K562 (cell line): ENCODE measurements around the gene NEK1.

Experiments used
- CTCF ChIP-seq, 3 experiments: IDR thresholded peaks in 2 of 3; conservative IDR thresholded peaks in 1 of 3; 2 replicates each; pipeline ENCODE4 v1.5.1; 2011 to 2012; ENCODE audit warnings: low read length in 3 of 3, mild to moderate bottlenecking in 3 of 3, control low read depth in 2 of 3, improper control_type of control experiment in 1 of 3, inconsistent platforms in 1 of 3, low read depth in 1 of 3, mixed read lengths in 1 of 3, moderate library complexity in 1 of 3; ENCODE audit not compliant: insufficient read depth in 2 of 3
- ELK1 ChIP-seq: sonication (generic); formaldehyde crosslinking; IDR thresholded peaks from 2 replicates; pipeline ENCODE4 v1.8.1; 2022; ENCODE audit warnings: missing genetic modification reagents
- EZH2 ChIP-seq: IDR thresholded peaks from 2 replicates; pipeline ENCODE4 v1.6.1; 2012; ENCODE audit warnings: low read depth, mild to moderate bottlenecking, inconsistent platforms, low read length, borderline replicate concordance
- FOXP4 ChIP-seq: sonication (generic); formaldehyde crosslinking; IDR thresholded peaks from 2 replicates; pipeline ENCODE4 v1.8.0; 2022; ENCODE audit warnings: mild to moderate bottlenecking, missing genetic modification reagents, borderline replicate concordance
- GATA2 ChIP-seq: sonication (generic); formaldehyde crosslinking; IDR thresholded peaks from 2 replicates; pipeline ENCODE4 v1.4.0; 2020; ENCODE audit warnings: mild to moderate bottlenecking, missing genetic modification reagents
- LCOR ChIP-seq: sonication (generic); formaldehyde crosslinking; IDR thresholded peaks from 2 replicates; pipeline ENCODE4 v1.8.0; 2022; ENCODE audit warnings: mild to moderate bottlenecking, missing genetic modification reagents
- POLR2AphosphoS5 ChIP-seq: IDR thresholded peaks from 2 replicates; pipeline ENCODE4 v1.6.1; 2011; ENCODE audit warnings: mild to moderate bottlenecking, low read depth, low read length, moderate library complexity; ENCODE audit not compliant: control insufficient read depth, insufficient read depth
- STAT6 ChIP-seq: sonication (generic); formaldehyde crosslinking; IDR thresholded peaks from 2 replicates; pipeline ENCODE4 v1.8.1; 2023; ENCODE audit warnings: mild to moderate bottlenecking, missing genetic modification reagents
- ZNF184 ChIP-seq: sonication (generic); formaldehyde crosslinking; IDR thresholded peaks from 2 replicates; pipeline ENCODE4 v1.5.0; 2020; ENCODE audit warnings: missing genetic modification reagents

- no peak for TF ChIP-seq LCOR
- no peak for TF ChIP-seq CTCF (IDR thresholded peaks at IDR 0.05 in 2 of 3, conservative IDR thresholded peaks at IDR 0.05 in 1 of 3; ENCODE audit: insufficient read depth in 2 of 3, low read depth in 1 of 3, low read length in 3 of 3)
- TF ChIP-seq STAT6 (CRISPR knock-in tag) = no peak
- TF ChIP-seq ZNF184 = no peak
- TF ChIP-seq EZH2 = no peak
- TF ChIP-seq POLR2AphosphoS5 = no peak
- no peak for TF ChIP-seq FOXP4 (CRISPR knock-in tag)
- TF ChIP-seq GATA2 (CRISPR knock-in tag) = no peak
- no peak for TF ChIP-seq ELK1 (CRISPR knock-in tag)
Measured at GRCh38 chr4:169594560-169595195, 17.7 kb downstream of the NEK1 start.
